HL-60 (cell line): ENCODE results near the gene FTO.

ENCODE experiments used
- DNase-seq, 2 experiments: peaks; one replicate each; pipeline ENCODE4 v3.0.0-alpha.2; 2010 to 2020; ENCODE audit warnings: low read depth in 1 of 2, low spot score in 1 of 2
- H3K27ac ChIP-seq: fragments of 250-450 bp; sonication (Bioruptor Pico); replicated peaks from 2 replicates; pipeline ENCODE4 v1.5.1; 2020; ENCODE audit warnings: mild to moderate bottlenecking, moderate library complexity
- H3K27me3 ChIP-seq: fragments of 250-450 bp; sonication (Bioruptor Pico); 2 replicates; pipeline ENCODE4 v1.5.1; 2021; ENCODE audit warnings: mild to moderate bottlenecking, moderate library complexity; ENCODE audit not compliant: insufficient read depth, poor library complexity, severe bottlenecking
- H3K4me3 ChIP-seq: replicated peaks from 2 replicates; pipeline ENCODE4 v1.5.1; 2011; ENCODE audit warnings: mild to moderate bottlenecking, control low read depth, low read length; ENCODE audit not compliant: insufficient read depth
- GABPA ChIP-seq: IDR thresholded peaks from 2 replicates; pipeline ENCODE4 v1.6.1; 2012; ENCODE audit warnings: low read depth
- POLR2AphosphoS5 ChIP-seq: IDR thresholded peaks from 2 replicates; pipeline ENCODE4 v1.6.1; 2012; ENCODE audit warnings: low read depth
- SPI1 ChIP-seq: IDR thresholded peaks from 2 replicates; pipeline ENCODE4 v1.6.1; 2012; ENCODE audit warnings: low read depth, mild to moderate bottlenecking, borderline replicate concordance
- TF ChIP-seq, protein P1 (sequence below): IDR thresholded peaks from one replicate; pipeline ENCODE4 v1.5.1; 2011; ENCODE audit warnings: low read length, control low read depth, inconsistent platforms; ENCODE audit not compliant: insufficient read depth
- TF ChIP-seq, protein P2 (sequence below): IDR thresholded peaks from 2 replicates; pipeline ENCODE4 v1.6.1; 2012; ENCODE audit warnings: low read depth; ENCODE audit not compliant: insufficient replicate concordance

FTO gene

GRCh38 chr16:53892155-53892554, 188.2 kb downstream of the FTO start:
- Histone ChIP-seq H3K4me3 (no peak overlapping the region), H3K27me3 (no peaks in the 10 kb centered on the region), H3K27ac (no peak overlapping the region)
- DNase-seq: peak; percentile 11 to 50
- TF ChIP-seq, protein P1, sequence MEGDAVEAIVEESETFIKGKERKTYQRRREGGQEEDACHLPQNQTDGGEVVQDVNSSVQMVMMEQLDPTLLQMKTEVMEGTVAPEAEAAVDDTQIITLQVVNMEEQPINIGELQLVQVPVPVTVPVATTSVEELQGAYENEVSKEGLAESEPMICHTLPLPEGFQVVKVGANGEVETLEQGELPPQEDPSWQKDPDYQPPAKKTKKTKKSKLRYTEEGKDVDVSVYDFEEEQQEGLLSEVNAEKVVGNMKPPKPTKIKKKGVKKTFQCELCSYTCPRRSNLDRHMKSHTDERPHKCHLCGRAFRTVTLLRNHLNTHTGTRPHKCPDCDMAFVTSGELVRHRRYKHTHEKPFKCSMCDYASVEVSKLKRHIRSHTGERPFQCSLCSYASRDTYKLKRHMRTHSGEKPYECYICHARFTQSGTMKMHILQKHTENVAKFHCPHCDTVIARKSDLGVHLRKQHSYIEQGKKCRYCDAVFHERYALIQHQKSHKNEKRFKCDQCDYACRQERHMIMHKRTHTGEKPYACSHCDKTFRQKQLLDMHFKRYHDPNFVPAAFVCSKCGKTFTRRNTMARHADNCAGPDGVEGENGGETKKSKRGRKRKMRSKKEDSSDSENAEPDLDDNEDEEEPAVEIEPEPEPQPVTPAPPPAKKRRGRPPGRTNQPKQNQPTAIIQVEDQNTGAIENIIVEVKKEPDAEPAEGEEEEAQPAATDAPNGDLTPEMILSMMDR: peak; percentile 20
- TF ChIP-seq SPI1 (no peak), POLR2AphosphoS5 (no peak), GABPA (no peak)
- TF ChIP-seq, protein P2, sequence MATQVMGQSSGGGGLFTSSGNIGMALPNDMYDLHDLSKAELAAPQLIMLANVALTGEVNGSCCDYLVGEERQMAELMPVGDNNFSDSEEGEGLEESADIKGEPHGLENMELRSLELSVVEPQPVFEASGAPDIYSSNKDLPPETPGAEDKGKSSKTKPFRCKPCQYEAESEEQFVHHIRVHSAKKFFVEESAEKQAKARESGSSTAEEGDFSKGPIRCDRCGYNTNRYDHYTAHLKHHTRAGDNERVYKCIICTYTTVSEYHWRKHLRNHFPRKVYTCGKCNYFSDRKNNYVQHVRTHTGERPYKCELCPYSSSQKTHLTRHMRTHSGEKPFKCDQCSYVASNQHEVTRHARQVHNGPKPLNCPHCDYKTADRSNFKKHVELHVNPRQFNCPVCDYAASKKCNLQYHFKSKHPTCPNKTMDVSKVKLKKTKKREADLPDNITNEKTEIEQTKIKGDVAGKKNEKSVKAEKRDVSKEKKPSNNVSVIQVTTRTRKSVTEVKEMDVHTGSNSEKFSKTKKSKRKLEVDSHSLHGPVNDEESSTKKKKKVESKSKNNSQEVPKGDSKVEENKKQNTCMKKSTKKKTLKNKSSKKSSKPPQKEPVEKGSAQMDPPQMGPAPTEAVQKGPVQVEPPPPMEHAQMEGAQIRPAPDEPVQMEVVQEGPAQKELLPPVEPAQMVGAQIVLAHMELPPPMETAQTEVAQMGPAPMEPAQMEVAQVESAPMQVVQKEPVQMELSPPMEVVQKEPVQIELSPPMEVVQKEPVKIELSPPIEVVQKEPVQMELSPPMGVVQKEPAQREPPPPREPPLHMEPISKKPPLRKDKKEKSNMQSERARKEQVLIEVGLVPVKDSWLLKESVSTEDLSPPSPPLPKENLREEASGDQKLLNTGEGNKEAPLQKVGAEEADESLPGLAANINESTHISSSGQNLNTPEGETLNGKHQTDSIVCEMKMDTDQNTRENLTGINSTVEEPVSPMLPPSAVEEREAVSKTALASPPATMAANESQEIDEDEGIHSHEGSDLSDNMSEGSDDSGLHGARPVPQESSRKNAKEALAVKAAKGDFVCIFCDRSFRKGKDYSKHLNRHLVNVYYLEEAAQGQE: no peak

DNA sequence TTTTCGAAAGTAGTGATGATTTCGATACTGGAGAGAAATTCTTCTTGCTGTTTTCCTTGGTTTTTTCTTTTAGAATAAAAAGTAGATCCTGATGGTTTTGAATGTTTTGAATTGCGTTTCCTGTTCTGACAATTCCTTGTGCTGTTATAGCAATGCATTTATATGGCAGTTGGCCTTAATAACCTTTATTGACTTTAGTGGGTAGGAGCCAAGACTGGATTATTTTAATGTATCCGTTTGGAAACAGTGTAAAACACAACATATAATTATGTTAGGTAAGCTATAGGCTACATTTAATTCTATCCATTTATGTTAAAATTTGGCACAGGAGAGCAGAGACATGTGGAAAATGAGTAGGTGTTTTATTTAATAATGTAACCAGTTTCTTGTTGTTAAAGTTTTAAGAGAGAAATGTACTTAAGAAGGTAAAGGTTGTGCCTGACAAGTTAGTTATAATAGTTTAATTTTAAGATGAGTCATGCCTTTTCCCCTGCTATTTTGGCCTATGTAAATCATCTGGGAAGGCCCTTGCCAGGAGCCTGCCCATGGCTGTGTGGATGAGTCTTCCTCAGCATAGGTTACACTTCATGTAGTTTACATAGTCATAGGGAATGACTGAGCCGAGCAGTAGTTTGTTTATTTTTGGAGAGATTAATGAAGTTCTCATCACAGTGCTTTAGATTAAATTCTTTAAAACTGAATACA, 189.9 kb downstream of the FTO start:
- TF ChIP-seq SPI1: no peak
- TF ChIP-seq POLR2AphosphoS5: no peak
- TF ChIP-seq, protein P1: no peak
- TF ChIP-seq, protein P2: no peak
- TF ChIP-seq GABPA: no peak
- Histone ChIP-seq H3K4me3 (no peak overlapping the region), H3K27ac (no peak overlapping the region), H3K27me3 (no peaks in the 10 kb centered on the region)
- no peak for DNase-seq

- no peak for DNase-seq
- H3K4me3 ChIP-seq: no peak overlapping the region
- H3K27me3 ChIP-seq: no peaks in the 10 kb centered on the region
- no peak overlapping the region for H3K27ac ChIP-seq
- TF ChIP-seq GABPA (no peak), POLR2AphosphoS5 (no peak), SPI1 (no peak)
- TF ChIP-seq, protein P2: no peak
- TF ChIP-seq, protein P1: no peak
Observed at GRCh38 chr16:53894686-53895085, 190.7 kb downstream of the FTO start.
